Motor neuron (in vitro differentiated cells): ENCODE results near the gene SSTR5. TPM values are rescaled to one million over a fixed set of nuclear protein-coding genes. Genes with fewer than 3 reads are reported as not detected.
"Not testable (repeated sequence)": the region's sequence is repeated elsewhere in the genome, so short reads cannot be mapped to it uniquely, and the experiment has no call there.

Experiments
- ATAC-seq, 8 experiments: fragments of 200-7000 bp; cut with Tn5 transposase; replicated peaks in 6 of 8; 2 replicates each; pipeline ENCODE4 v1.8.0; 2021; ENCODE audit warnings: mild to moderate bottlenecking in 8 of 8, moderate library complexity in 8 of 8
- H3K27ac ChIP-seq, 2 donors: fragments of 250-450 bp; sonication (Bioruptor Pico); 2 replicates each; pipeline ENCODE4 v1.9.0; 2021; ENCODE audit warnings: antibody characterized with exemption in 2 of 2, mild to moderate bottlenecking in 2 of 2, moderate library complexity in 1 of 2
- H3K4me1 ChIP-seq, 2 donors: fragments of 250-450 bp; sonication (Bioruptor Pico); replicated peaks in 1 of 2; 2 replicates each; pipeline ENCODE4 v1.6.1; 2021; ENCODE audit warnings: antibody characterized with exemption in 2 of 2, mild to moderate bottlenecking in 2 of 2, moderate library complexity in 1 of 2
- H3K4me3 ChIP-seq, 5 donors: fragments of 250-450 bp; sonication (Bioruptor Pico); 2 replicates each; pipeline ENCODE4 v1.9.0; 2021; ENCODE audit warnings: antibody characterized with exemption in 5 of 5, mild to moderate bottlenecking in 5 of 5, moderate library complexity in 4 of 5
- WGBS, 10 experiments: fragments of 450-650 bp; shearing (Covaris generic); methylation state at CpG; one replicate each; pipeline ENCODE4 v1.0.0; 2022; 5-methylcytosine and 5-hydroxymethylcytosine counted together
- in situ Hi-C, 9 experiments: fragments of 400-800 bp; cut with MboI; loops; one replicate each; pipeline ENCODE4 v1.15.0; 2021; ENCODE audit warnings: low sequenced_read_pairs in 9 of 9, low pct_unique_long_range_greater_than_20kb in 2 of 9; ENCODE audit not compliant: unreplicated experiment in 9 of 9
- total RNA-seq, 8 experiments: library from RNA; unstranded; fragments of 300-600 nt; gene quantifications; 2 replicates each; pipeline versions ENCODE4 v1.2.3 to v1.2.4, GENCODE V29; 2022

SSTR5 gene
- total RNA-seq, 8 experiments from 2014 or later, result 0.47 to 0.52 TPM; not detected in 6

DNA sequence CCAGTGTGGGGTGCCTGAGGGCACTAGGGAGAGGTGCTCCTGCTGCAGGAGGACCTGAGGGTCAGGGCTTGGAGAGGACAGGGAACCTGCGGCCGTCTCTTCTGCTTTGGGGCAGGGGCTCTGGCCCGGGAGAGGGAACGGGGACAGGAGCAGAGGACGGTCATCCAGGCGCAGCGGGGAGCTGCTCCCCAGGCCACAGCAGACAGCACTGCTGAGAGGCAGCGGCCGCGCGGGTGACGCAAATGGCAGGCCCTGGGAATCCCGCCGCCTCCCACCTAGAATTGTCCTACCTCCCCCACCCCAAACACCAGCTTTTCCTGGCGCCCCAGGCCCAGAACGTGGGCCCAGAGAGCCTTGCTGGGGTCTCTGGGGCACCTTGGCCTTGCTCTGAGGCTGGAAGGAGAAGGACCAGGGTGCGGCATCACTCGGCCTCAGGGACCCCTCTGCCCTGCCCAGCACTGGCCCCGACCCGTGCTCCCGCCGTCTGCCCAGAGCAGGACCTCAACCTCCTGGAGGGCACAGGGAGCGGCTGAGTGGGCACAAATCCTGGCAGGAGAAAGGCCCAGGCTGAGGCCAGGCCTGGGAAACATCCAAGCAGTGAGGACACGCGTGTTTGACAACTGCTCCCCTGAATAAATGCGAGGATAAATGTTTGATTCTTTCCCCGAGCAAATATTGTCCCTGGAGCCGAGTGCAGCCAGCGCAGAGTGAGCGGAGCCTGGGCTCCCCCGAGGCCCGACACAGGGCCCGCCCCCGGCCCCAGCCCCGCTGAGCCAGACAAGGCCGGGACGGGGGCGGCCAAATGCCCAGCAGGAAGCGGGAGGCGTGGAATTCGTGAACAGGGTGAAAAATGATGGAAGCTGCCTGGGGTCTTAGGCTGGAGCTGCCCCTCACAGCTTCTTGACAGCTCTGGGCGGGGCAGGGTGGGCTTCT, 8.5 kb downstream of the SSTR5 start:
- WGBS, 10 experiments, result 20 to 29% methylated on average over 1 to 3 of the region's 42 CpGs; no CpG with 5 or more reads in 8 of the 10 experiments
- peak in 5 of 8 experiments; percentile 52 to 73 (median 57) for ATAC-seq
- peaks cover 35 to 39% of the 10 kb centered on the region in 2 donors for H3K4me1 ChIP-seq
- no peak overlapping the region for H3K4me3 ChIP-seq
- in situ Hi-C loops, result no loop called here
- H3K27ac ChIP-seq, result peak overlapping the region in 1 of 2 donors; percentile 6

DNA sequence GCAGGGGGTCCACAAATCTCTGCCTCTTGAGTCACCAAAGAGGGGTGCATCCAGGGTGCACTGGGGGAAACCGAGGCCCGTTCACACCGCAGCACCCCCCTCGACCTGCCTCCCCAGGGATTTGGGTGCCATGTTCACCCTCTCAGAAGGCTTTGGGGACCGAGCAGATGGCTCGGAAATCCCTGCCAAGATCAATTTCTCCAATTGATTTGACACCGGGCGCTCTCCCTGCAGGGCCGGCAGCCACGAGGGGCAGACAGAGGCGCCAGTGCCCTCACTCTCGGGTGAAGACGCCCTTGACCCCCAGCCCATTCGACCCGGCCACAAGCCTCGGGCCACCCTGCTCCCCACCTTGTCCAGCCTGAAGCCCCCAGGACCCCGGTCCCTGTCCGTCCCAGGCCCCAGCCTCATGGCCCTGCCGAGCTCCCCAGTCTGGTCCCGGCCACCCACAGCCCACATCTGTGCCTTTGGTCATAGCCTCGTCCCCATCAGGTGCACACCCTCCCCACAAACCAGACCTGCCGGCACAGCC, 9.3 kb downstream of the SSTR5 start:
- 80% methylated on average over 4 of the region's 22 CpGs; no CpG with 5 or more reads in 9 of the 10 experiments for WGBS, 10 experiments
- ATAC-seq, result no peak
- in situ Hi-C loops, result no loop called here
- Histone ChIP-seq H3K4me1 (peaks cover 34 to 39% of the 10 kb centered on the region in 2 donors), H3K27ac (no peak overlapping the region), H3K4me3 (no peak overlapping the region)

DNA sequence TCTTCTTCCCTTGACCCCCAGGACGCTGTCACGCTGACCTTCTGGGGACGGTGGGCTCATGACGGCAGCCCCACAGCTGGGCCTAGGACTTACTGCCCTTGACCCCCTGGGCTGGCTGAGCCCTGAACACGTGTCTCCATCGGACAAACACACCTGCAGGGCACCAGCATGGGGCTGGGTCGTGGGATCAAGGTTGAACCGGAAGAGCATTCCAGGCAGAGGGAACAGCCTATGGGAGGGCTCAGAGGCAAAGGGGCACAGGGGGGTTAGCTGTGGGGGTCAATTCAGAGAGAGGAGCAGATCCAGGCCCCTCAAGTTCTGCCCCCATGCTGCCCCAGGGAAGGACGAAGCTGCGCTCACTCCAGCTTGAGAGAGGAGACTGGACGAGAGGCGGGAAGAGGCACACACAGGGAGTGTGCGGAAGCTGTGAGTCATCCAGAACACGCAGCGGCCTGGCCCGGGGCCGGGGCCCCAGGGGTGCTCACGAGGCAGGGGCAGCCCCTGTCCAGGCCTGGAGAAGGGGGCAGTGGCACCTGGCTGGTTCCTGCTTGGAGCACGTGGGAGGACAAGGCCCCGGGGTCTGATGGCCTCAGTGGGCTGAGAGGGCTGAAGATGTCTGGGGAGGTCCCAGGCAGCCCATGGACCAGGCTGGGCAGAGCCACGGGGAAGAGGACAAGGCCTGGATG, 9.9 kb downstream of the SSTR5 start:
- in situ Hi-C loops, result no loop called here
- peak in 4 of 8 experiments; percentile 50 to 62 (median 61) for ATAC-seq

DNA sequence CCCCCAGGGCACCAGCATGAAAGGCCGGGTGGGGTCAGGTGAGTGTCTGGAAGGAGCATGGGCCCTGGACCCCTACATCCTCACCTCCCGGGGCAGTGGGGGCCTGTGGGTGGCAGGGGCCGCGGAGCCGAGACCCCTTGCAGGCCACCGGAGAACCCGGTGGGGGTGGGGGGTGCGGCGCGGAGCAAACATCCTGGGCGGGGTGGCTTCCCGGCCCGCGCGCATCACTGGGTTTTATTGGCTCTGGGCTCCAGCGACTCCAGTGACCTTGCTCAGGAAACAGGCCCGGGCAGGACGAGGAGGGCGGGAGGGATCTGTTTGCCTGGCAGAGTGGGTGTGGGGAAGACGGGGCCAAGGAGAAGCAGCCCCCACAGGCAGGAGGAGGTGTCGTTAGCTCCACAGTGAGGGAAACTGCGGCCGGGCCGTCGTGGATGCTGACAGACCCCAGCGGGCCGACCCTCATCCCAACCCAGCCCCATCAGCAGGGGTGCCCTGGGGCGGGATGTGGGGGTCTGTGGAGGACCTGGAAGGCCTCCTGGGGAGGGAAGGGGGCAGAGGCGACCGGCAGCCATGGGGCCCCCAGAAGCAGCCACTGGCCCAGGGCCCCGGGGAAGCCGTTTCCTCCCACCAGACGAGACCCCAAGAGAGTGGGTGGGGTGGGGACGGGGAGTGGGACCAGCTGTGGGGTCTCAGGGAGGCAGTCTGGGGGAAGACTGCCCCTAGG, 10.6 kb downstream of the SSTR5 start:
- H3K4me1 ChIP-seq, result peaks cover 28 to 39% of the 10 kb centered on the region in 2 donors
- H3K27ac ChIP-seq, result no peak overlapping the region
- WGBS, 10 experiments, result no CpG with 5 or more reads among the region's 34 CpGs
- H3K4me3 ChIP-seq, result no peak overlapping the region
- in situ Hi-C loops, result no loop called here
- ATAC-seq, result peak in 3 of 8 experiments; percentile 5 to 27 (median 6)

More for the DNA sequence above, 9.9 kb downstream of the SSTR5 start:
- H3K4me3 ChIP-seq, result no peak overlapping the region
- WGBS, 10 experiments, result 100% methylated on average over 1 of the region's 21 CpGs; no CpG with 5 or more reads in 9 of the 10 experiments
- no peak overlapping the region for H3K27ac ChIP-seq
- peaks cover 28 to 39% of the 10 kb centered on the region in 2 donors for H3K4me1 ChIP-seq

DNA sequence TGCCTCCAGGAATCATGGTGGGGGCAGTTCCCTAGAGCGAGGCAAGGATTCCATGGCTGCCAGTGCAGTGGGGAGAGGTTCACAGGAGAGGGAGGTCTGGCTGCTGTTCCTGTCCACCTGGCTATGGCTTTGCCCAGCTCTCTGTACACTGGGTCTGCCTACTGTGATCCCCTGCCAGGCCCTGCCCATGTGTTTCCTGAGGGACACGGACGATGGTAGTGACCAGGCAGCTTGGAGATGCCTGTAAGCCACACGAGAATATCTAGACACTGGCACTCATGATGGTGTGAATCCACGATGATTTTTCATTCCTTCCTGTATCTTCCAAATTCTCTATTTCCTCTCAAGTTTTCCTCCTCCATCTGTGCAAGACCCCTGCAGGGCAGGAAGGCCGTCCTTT, 12.4 kb downstream of the SSTR5 start:
- in situ Hi-C loops, result no loop called here
- no peak overlapping the region for H3K27ac ChIP-seq
- 0 to 80% (median 67%) methylated on average over 1 to 4 of the region's 6 CpGs; no CpG with 5 or more reads in 4 of the 10 experiments for WGBS, 10 experiments
- H3K4me3 ChIP-seq, result no peak overlapping the region
- H3K4me1 ChIP-seq, result peaks cover 25 to 37% of the 10 kb centered on the region in 2 donors
- no peak for ATAC-seq

DNA sequence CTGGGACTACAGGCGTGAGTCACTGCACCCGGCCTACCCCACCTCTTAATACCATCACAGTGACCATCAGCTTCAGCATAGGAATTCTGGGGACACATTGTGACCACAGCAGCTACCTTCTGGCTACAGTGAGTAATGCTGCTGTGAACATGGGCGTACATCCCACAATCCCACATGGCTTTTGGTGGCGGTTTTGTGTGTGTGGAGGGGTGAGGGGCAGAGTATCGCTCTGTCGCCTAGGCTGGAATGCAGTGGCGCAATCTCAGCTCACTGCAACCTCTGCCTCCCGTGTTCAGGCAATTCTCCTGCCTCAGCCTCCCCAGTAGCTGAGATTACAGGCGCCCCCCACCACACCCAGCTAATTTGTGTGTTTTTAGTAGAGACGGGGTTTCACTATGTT, 13.9 kb downstream of the SSTR5 start:
- ATAC-seq, H3K4me3 ChIP-seq, H3K27ac ChIP-seq, in situ Hi-C loops: not testable (repeated sequence)
- peaks cover 25 to 36% of the 10 kb centered on the region in 2 donors for H3K4me1 ChIP-seq
- 0 to 100% (median 83%) methylated on average over 1 to 7 of the region's 10 CpGs; no CpG with 5 or more reads in 3 of the 10 experiments for WGBS, 10 experiments

DNA sequence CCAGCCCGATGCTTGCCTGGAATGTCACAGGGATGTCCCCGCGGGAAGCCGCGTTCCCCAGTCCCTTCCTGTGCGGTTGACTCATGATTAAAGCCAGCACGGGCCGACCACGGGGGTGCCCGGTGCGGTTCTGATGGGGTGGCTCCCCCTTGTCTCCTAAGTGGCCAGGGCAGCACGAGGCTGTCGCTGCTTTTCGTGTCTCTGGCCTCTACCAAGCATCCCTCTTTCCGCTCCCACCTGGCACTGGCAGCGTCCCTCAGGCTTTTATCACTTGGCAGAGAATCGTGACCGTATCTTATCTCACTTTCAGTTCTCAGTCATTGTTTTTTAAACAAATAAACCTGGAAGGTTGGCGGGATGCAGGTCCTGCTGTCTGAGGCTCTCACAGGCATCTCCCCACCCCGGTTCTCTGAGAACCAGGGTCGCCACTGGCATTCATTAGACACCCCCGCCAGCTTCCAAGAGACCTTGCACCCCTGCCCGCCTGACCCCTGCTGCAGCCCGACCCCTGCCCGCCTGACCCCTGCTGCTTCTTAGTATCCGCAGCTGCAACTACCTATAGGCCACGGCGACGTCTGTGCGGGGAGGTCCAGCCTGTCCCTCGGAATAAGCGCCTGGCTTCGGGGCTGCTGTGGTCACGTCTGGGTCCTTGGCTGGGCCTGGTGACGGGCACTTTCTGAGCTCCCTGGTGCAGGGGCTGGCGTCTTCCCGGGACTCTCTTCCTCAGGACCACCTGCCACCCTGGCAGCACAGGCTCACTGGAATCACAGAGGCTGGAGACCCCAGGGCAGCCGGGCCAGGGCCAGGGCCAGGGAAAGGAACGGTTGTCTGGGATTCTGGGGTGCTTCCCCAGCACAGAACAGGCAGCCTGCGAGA, 16.0 kb downstream of the SSTR5 start:
- no peak overlapping the region for H3K27ac ChIP-seq
- no peak overlapping the region for H3K4me3 ChIP-seq
- WGBS, 10 experiments, result 0 to 100% (median 71%) methylated on average over 1 to 14 of the region's 40 CpGs; no CpG with 5 or more reads in 1 of the 10 experiments
- no peak for ATAC-seq
- in situ Hi-C loops, result no loop called here
- peaks cover 20 to 23% of the 10 kb centered on the region in 2 donors for H3K4me1 ChIP-seq

DNA sequence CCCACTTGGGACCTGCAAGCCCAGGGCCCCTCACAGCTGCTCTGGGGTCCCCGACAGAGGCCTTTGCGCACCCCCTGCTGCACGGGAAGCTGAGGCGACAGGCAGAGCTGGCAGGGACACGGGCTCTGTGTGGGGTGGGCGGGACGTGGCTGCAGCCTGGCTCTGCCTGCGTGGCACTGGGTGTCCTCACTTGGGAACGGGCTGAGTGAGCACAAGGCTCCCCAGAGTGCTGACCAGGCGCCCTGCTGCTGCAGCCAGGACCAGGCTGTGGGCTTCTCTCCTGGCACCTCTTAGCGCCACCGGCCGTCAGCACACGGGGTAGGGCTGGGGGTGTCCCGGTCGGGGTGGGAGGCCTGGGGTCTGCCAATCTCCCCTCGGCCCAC, 16.9 kb downstream of the SSTR5 start:
- in situ Hi-C loops, result no loop called here
- ATAC-seq, result peak in 1 of 8 experiments; percentile 2
- no CpG with 5 or more reads among the region's 17 CpGs for WGBS, 10 experiments
- Histone ChIP-seq H3K4me3 (no peak overlapping the region), H3K4me1 (peaks cover 20 to 23% of the 10 kb centered on the region in 2 donors), H3K27ac (no peak overlapping the region)

DNA sequence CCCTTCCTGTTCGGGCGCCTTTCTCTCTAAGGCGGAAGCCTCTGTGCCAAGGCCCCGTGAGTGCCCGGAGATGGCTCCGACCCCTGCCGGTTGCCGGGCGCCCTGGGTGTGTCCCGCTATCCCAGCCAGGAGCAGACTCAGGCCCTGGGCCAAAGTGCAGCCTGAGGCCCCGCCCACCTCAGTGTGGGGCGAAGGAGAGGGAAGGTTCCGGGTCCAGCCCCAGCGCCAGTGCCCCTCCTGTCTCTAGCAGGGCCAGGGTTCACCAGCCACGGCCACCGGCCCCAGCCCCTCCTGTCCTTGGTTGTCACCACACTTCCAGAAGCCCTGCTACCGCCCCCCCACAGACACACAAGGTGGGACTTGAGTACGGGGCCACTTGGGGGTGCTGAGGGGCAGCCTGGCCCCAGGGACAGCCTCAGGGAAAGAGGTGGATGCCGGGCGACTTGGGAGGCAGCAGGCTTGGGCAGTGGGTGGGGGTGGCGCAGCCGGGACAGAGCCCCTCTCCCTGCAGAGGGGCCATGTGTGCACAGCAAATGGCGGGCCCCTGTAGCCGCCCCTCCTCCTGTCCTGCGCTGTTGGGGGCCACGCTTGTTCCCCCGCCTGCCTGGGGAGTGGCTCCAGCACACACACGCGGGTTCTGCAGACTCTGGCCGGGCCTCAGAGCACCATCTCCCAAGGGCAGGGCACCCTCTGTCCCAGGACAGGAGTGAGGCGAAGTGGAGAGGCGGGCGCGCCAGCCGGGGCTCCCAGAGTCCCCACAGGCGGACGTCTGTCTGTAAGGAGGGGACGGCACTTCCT, 17.5 kb downstream of the SSTR5 start:
- in situ Hi-C loops, result no loop called here
- WGBS, 10 experiments, result 100% methylated on average over 1 of the region's 38 CpGs; no CpG with 5 or more reads in 9 of the 10 experiments
- no peak overlapping the region for H3K27ac ChIP-seq
- peak in 7 of 8 experiments; percentile 5 to 90 (median 39) for ATAC-seq
- peaks cover 20 to 23% of the 10 kb centered on the region in 2 donors for H3K4me1 ChIP-seq
- H3K4me3 ChIP-seq, result no peak overlapping the region

DNA sequence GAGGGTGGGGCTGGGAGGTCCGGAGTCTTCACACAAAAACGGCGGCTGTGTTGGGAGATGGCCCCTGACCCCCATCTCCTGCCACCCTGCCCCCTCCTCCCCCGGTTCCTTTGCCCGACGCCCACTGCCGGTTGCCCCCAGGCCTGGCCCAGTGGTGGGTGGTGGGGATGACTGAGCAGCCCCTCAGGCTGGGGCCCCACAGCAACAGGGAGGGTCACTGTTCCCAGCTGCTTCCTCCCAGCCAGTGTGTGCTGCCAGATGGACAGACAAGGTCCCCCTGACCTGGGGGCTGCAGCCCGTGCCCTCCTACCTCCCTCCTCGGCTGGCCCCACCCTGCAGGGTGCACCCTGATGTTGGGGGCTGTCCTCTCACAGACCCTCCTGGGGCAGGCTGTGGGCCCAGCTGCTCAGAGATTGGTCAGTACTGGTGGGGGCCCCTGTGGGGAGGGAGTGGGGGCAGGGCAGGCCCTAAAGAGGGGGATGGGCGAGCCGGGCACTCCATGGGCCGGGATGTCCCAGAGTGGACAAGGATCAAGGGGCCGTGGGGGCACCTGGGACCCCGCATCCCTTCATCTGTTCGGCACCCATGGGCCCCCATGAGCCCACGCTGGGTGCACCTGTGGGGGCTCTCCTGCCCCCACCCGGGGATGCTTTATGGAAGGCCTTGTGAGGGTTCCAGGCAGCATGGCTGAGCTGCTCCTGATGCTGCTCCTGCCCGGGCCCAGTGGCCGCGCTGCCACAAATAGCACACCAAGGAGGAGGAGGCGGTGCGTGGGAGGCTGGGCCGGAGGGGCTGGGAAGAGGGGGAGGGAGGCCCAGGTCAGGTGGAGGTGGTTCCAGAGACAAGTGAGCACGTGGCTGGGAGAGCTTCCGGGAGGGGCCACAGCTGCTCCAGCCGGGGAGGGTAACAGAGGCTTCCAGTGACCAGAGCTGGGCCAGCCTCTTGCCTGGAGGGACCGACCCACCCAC, 18.4 kb downstream of the SSTR5 start:
- Histone ChIP-seq H3K4me3 (no peak overlapping the region), H3K27ac (peak overlapping the region in 1 of 2 donors; percentile 40), H3K4me1 (peaks cover 20 to 25% of the 10 kb centered on the region in 2 donors)
- WGBS, 10 experiments, result 40% methylated on average over 1 of the region's 27 CpGs; no CpG with 5 or more reads in 9 of the 10 experiments
- in situ Hi-C loops, result no loop called here
- ATAC-seq, result peak in 5 of 8 experiments; percentile 68 to 84 (median 83)
